Stimulated activated CD4-positive, alpha-beta T cell treated with anti-CD3 and anti-CD28 coated beads, Interleukin-12 subunit alpha, Interleukin-12 subunit beta, amount 100 ng/mL, for 24 hours (primary cell): ENCODE measurements around the gene CACNA1G.

ENCODE experiments used
- DNase-seq, 2 experiments: peaks; one replicate each; pipeline ENCODE4 v3.0.0-alpha.2; 2020; ENCODE audit warnings: low read depth in 2 of 2

Gene CACNA1G

GRCh38 chr17:50566886-50567285 is 6.4 kb downstream of the CACNA1G start:
- DNase-seq: no peak

- DNase-seq: no peak
These were observed 8.1 kb downstream of the CACNA1G start for GRCh38 chr17:50568659-50569058.

GRCh38 chr17:50569592-50569991 is 9.1 kb downstream of the CACNA1G start:
- no peak for DNase-seq

DNA sequence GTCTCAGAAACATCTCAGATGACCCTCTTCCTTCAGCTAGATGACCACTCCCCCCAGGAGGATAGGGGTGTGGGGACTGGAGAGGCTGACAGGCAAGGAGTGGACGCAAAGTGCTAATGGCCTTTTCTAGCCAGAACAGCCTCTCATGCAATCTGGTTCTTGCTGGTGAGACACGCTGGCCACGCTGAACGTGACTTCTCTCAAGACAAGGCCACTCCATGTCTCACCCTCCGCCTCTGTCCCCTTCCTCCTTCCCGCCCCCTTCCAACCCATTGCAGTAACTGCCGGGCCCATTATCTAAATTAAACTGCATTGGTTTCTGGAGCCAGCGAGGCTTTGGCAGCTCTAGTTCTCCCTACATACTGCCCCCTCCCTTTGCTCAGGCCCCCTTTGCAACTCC is 9.5 kb downstream of the CACNA1G start:
- DNase-seq: no peak

GRCh38 chr17:50570528-50570927 is 10.0 kb downstream of the CACNA1G start:
- DNase-seq: no peak

GRCh38 chr17:50571681-50572080 is 11.2 kb downstream of the CACNA1G start:
- DNase-seq: no peak

- DNase-seq: no peak
These were observed 12.0 kb downstream of the CACNA1G start for GRCh38 chr17:50572541-50572940.

DNA sequence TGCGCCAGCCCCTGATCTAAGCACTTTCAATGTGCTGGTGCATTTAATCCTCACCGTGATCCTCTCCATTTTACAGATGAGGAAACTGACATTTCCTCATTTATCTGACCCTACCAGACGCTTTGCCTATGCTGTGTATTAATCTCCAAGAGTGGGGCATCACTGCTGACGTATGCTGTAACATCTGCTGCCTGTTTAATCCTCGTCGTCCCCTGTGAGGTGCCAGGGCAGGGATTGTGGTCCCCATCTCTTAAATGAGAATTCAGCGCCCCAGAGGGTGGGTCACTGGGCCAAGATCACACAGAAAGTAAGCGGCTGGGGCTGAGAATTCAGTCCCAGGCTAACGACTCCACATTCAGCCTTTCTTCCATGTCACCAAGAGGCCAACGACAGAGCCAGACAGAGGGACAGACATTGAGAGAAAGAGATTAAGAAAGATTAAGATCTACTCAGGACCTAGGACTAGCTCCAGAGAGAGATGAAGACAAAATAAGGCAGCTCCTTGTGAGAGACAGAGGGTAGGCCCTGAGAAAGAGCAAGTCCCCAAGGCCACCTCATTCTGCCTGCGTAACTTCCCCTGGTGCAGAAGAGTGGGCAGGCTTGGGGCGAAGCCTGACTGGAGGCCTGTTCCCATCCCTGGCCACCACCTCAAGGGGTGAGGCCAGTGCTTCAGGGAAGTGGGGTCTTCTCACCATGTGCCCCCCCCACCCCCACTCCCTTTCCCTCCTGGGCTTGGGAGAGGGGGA is 13.5 kb downstream of the CACNA1G start:
- DNase-seq: no peak

DNA sequence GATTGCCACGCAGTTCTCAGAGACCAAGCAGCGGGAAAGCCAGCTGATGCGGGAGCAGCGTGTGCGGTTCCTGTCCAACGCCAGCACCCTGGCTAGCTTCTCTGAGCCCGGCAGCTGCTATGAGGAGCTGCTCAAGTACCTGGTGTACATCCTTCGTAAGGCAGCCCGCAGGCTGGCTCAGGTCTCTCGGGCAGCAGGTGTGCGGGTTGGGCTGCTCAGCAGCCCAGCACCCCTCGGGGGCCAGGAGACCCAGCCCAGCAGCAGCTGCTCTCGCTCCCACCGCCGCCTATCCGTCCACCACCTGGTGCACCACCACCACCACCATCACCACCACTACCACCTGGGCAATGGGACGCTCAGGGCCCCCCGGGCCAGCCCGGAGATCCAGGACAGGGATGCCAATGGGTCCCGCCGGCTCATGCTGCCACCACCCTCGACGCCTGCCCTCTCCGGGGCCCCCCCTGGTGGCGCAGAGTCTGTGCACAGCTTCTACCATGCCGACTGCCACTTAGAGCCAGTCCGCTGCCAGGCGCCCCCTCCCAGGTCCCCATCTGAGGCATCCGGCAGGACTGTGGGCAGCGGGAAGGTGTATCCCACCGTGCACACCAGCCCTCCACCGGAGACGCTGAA is 15.2 kb downstream of the CACNA1G start:
- DNase-seq: no peak

- no peak for DNase-seq
These were observed 16.3 kb downstream of the CACNA1G start for GRCh38 chr17:50576864-50577263.

GRCh38 chr17:50577451-50577954 is 17.0 kb downstream of the CACNA1G start:
- DNase-seq: no peak

GRCh38 chr17:50578173-50578572 is 17.7 kb downstream of the CACNA1G start:
- no peak for DNase-seq

GRCh38 chr17:50579399-50579798 is 18.9 kb downstream of the CACNA1G start:
- DNase-seq: no peak

- DNase-seq: no peak
These were observed 20.1 kb downstream of the CACNA1G start for GRCh38 chr17:50580646-50581045.

- DNase-seq: no peak
These were observed 20.8 kb downstream of the CACNA1G start for GRCh38 chr17:50581316-50581715.

DNA sequence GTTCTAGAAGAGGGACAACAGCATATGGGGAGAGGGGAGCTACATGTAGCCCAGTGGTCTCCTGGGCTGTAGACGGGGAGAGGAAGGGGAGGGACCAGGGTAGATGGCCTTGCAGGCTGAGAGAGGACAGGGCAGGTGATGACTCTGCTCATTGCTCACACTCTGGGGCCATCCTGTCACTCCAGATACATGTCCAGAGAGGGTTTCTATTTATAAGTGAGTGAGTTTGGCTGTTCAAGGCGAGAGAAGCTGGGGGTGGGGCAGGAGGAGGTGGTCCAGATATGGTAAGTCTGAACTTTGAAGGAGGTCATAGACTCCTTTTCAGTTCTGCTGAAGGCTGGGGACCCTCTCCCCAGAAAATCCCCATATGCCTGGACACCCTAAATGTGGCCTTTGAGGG is 22.2 kb downstream of the CACNA1G start:
- DNase-seq: no peak

DNA sequence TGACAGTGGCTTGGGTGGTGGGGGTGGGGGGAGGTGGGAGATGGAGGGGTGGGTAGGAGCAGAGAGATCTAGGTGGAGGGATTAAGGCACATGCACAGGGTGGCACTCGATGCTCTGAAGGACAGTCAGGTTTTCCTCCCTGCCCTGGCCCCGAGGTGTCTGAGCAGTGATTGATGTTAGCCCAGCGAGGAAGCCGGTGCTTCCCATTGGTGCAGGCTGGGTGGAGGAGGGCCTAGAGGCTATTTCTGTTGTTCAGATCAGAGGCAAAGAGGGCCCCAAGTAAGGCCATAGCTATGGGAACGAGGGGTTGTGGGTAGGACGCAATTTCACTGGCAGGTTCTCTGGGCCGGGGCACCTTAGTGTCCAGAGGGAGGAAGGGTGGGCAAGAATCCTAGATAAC is 23.1 kb downstream of the CACNA1G start:
- no peak for DNase-seq

GRCh38 chr17:50584116-50584515 is 23.6 kb downstream of the CACNA1G start:
- no peak for DNase-seq

GRCh38 chr17:50584749-50585148 is 24.2 kb downstream of the CACNA1G start:
- DNase-seq: no peak

DNA sequence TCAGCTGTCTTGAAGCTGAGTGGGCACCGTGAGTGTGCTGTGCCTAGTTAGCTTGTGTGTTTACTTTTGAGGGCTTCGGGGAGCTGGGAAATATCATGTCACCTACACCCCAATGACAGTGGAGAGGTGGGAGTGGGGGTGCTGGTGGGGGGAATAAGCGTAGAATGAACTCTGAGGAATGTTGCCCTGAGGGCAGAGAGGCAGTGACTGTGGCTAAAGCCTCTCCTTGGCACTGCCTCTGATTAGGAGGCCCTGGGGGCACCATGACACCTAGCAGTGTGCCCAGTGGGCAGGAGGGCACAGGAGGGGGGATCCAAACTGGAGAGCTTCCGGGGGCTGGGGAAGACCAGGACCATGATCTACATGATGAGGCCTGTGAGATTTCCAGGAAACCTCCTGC is 24.8 kb downstream of the CACNA1G start:
- no peak for DNase-seq

GRCh38 chr17:50585891-50586290 is 25.4 kb downstream of the CACNA1G start:
- no peak for DNase-seq

GRCh38 chr17:50586421-50587247 is 26.1 kb downstream of the CACNA1G start:
- no peak for DNase-seq

GRCh38 chr17:50587571-50587970 is 27.1 kb downstream of the CACNA1G start:
- no peak for DNase-seq
